Measurements from ENCODE around the gene GMNN.

GRCh38 chr6:24802271-24803059, 27.7 kb downstream of the GMNN start:
- no peak for TF ChIP-seq CTCF (IDR thresholded peaks at IDR 0.05)
- no peak for TF ChIP-seq POLR2AphosphoS5 (IDR thresholded peaks at IDR 0.05)

All from breast epithelium (tissue), 3 donors.